SU-DHL-6 (cell line): ENCODE data around the gene NUP58.

ENCODE experiments used
- EZH2phosphoT487 ChIP-seq: fragments of 200-600 bp; sonication (generic), shearing (Covaris generic); conservative IDR thresholded peaks from 2 replicates; pipeline ENCODE4 v1.6.1; 2018; ENCODE audit warnings: mild to moderate bottlenecking, antibody characterized with exemption, low read length, moderate library complexity, mixed read lengths
- TF ChIP-seq, protein P1 (sequence below): fragments of 200-600 bp; sonication (generic); IDR thresholded peaks from one replicate; pipeline ENCODE4 v1.5.1; 2017; ENCODE audit warnings: antibody characterized with exemption, mild to moderate bottlenecking, low read length, moderate library complexity; ENCODE audit not compliant: insufficient read depth, poor library complexity, severe bottlenecking

DNA sequence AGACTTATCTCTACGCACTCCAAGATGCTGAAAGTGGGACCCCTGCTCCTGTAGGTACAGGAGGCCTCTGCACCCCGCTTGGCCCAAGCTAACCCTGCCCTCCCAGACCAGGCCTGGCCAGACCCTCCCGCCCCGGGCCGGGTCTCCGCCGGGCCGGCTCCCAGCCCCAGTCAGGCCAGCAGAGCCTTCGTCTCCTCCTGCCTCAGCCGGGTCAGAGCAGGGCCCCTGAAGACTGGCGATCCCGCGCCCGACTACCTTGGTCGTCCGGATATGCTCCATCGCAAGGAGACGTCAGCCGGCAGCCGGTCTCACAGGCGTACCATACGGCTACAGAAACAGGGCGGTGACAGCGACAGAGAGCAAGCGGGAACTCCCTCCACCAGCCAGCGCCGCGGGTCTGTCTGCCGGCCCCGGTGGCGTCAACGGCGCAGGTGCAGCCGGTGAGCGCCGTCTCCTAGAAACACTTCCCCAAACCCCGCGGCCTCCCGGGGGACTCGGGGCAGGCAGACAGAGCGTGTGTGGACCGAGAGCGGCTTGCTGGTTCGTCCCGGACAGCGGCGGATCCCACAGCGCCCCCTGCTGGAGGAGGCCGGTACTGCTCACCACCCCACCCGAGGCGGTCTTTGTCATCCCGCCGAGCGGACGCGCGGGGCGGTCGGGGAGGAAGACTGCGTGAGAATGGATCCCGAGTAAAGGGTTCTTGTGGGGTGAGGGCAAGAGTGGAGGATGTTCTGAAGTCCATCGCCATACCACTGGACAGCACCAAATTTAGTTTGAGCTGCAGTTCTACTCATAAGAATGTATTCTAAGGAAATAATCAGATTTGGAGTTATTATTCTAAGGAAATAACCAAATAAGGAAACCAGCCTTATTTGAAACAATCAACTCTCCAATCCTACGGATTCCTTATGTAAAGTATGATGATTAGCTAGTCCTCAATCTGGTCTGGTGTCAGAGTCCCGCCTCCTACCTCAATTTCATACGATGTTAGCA lies 14.2 kb upstream of the NUP58 start, which contains the start of gene MTMR6:
- TF ChIP-seq, protein P1, sequence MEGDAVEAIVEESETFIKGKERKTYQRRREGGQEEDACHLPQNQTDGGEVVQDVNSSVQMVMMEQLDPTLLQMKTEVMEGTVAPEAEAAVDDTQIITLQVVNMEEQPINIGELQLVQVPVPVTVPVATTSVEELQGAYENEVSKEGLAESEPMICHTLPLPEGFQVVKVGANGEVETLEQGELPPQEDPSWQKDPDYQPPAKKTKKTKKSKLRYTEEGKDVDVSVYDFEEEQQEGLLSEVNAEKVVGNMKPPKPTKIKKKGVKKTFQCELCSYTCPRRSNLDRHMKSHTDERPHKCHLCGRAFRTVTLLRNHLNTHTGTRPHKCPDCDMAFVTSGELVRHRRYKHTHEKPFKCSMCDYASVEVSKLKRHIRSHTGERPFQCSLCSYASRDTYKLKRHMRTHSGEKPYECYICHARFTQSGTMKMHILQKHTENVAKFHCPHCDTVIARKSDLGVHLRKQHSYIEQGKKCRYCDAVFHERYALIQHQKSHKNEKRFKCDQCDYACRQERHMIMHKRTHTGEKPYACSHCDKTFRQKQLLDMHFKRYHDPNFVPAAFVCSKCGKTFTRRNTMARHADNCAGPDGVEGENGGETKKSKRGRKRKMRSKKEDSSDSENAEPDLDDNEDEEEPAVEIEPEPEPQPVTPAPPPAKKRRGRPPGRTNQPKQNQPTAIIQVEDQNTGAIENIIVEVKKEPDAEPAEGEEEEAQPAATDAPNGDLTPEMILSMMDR: peak; percentile 94
- no peak for TF ChIP-seq EZH2phosphoT487
